HPDE6-E6E7 (cell line): ENCODE data around the gene SMURF1.
"Not testable (repeated sequence)": the region's sequence is repeated elsewhere in the genome, so short reads cannot be mapped to it uniquely, and the experiment has no call there.

Experiments
- DNase-seq: peaks from one replicate; pipeline ENCODE4 v3.0.0; 2011; ENCODE audit warnings: missing footprints; ENCODE audit errors: extremely low spot score

The SMURF1 gene

GRCh38 chr7:99121496-99122021, 22.3 kb downstream of the SMURF1 start:
- DNase-seq = no peak

- no peak for DNase-seq
Measured at GRCh38 chr7:99120916-99121315, 23.0 kb downstream of the SMURF1 start.

- DNase-seq = no peak
Measured at GRCh38 chr7:99120501-99120900, 23.4 kb downstream of the SMURF1 start.

DNA sequence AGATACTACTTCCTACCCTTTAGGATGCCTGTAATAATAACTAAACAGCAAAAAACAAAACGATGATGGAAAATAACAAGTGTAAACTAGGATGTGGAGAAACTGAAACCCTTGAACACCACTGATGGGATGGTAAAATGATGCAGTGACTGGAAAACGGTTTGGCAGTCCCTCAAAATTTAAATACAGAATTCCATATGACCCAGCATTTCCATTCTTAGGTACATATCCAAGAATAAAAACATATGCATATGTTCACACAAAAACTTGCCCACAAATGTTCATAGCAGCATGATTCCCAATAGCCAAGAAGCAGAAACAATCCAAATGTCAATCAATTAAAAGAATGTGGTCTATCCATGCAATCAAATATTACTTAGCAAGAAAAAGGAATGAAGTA, 25.8 kb downstream of the SMURF1 start:
- no peak for DNase-seq

DNA sequence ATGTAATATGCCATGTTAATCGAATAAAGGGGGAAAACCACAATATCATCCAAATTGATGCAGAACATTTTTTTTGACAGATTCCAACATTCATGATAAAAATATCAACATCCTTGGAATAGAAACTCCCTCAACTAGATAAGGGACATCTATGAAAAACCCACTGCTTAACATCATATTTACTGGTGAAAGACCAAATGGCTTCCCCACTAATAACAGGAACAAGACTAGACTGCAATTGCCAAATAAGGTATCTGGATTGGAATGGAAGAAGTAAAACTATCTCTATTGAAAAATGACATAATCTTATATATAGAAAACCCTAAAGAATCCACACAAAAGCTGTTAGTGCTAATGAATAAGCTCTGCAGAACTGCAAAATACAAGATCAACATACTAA, 27.8 kb downstream of the SMURF1 start:
- no peak for DNase-seq

DNA sequence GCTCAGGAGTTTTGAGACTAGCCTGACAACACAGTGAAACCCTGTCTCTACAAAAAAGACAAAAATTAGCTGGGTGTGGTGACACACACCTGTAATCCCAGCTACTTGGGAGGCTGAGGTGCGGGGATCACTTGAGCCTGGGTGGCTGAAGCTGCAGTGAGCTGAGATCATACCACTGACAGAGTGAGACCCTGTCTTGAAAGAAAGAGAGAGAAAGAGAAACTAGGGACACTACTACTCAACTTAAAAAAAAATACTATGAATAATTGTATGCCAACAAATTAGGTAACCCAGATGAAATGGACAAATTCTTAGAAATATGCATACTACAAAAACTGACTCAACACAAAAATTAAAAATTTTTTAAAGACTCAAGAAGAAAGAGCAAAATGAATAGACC, 28.5 kb downstream of the SMURF1 start:
- no peak for DNase-seq

DNA sequence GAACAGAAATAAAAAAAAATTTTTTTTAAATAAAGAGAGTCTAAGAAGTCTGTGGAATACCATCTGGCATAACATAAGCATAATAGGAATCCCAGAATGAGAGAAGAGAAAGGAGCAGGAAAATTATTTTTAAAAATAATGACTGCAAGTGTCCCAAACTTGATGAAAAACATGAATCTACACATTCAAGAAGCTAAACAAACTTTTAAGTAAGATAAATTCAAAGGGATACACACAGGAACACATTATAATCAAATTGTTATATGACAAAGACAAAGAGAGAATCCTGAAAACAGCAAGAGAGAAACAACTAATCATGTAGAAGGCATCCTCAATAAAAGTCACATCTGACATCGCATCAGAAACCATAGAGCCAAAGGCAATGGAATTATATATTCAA, 30.9 kb downstream of the SMURF1 start:
- DNase-seq = no peak

DNA sequence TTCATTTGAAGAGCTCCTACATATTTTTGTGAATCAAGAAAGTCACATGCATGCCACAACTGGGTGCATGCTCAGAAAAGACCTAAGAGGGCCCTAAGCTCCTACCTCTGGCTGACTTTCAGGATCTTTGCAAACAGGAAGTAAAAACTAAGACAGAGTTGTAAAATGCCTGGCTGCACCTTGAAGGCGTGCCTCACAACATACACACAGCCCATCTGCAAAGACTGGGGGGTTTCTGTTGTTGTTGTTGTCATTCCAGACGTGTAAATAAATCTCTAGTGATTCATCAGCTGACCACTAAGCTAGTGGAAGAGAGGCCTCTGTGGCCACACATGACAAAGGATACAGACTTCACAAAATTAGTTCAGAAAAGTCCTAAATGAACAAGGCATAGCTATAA, 31.8 kb downstream of the SMURF1 start:
- no peak for DNase-seq

DNA sequence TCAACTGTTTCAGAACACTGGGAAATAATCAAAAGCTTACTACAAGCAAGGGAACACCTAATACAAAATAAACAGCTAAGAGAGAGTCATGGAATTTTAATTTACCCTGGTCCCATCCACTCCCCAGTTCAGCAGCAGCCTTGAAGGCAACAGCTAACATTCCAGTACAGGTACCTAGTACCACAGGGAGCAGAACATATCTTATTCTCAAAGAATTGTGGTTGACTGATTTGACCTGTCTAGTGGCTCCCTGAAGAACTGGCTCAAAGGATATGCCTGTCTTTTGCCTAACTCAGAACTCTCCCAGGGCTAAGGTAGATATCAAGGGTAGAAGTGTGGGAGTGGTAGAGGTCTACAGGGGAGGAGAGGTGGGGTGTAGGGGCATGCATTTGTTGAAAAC, 32.3 kb downstream of the SMURF1 start:
- no peak for DNase-seq

GRCh38 chr7:99109108-99110051, 34.5 kb downstream of the SMURF1 start:
- DNase-seq = no peak

GRCh38 chr7:99108613-99109012, 35.3 kb downstream of the SMURF1 start:
- no peak for DNase-seq

GRCh38 chr7:99106821-99107241, 37.1 kb downstream of the SMURF1 start:
- DNase-seq = peak; percentile 49

DNA sequence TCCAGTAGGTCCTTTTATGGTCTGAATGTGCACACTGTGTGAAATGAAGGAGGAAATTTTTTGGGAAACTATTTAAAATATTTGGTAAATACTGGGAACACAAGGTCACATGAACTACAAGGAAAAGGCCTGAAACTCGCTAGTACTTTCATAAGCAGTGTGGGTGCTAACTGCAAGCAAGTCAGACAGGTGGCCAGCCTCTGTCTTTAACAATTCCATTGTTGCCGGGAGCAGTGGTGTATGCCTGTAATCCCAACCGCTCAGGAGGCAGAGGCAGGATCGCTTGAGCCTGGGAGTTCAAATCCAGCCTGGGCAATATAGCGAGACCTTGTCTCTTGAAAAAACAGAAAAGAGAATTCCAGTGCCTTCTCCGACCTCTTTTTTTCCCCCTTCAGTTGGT, 37.5 kb downstream of the SMURF1 start:
- DNase-seq = no peak

- DNase-seq = no peak
Measured at GRCh38 chr7:99105756-99106155, 38.2 kb downstream of the SMURF1 start.

- DNase-seq = no peak
Measured at GRCh38 chr7:99104631-99105030, 39.3 kb downstream of the SMURF1 start.

DNA sequence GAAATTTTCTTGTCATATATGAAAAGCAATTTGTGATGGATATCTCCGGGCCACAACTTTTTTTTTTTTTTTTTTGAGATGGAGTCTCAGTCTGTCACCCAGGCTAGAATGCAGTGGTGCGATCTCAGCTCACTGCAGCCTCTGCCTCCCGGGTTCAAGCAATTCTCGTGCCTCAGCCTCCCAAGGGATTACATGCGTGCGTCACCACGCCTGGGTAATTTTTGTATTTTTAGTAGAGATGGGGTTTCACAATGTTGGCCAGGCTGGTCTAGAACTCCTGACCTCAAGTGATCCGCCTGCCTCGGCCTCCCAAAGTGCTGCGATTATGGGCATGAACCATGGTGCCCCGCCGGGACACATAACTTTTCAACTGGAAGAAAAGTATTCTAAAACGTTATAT, 40.1 kb downstream of the SMURF1 start:
- not testable (repeated sequence) for DNase-seq

DNA sequence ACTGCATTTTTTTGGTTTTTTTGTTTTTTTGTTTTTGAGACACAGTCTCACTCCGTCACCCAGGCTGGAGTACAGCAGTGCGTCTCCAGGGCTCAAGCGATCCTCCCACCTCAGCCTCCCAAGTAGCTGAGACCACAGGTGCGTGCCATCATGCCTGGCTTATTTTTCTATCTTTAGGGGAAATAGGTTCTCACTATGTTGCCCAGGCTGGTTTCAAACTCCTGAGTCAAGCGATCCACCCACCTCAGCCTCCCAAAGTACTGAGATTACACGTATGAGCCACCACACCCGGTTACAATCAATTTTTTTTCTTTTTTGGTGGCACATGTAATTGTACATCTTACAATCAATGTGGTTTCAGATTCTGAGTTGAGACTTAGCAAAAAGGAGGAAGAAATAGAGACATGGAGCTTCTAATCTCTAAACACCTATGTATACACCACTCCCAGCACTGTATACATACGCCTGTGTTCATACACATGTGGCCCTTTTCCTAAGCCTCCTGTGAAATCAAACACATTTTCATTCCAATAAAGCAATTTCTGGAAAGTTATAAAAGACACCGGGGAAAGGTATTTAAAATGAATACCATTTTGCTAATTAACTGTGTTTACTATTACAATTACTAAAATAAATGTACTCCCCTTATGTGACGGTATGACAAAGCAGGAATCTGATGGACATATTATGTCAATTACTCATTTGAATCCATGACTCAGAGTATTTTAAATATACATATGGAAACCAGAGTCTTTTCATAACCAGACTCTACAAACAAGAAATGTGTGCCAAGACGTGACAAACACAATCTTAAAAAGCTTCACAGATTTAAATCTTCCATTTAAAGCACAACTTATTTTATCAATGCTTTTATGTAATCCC, 40.9 kb downstream of the SMURF1 start:
- DNase-seq = peak; percentile 49

- no peak for DNase-seq
Measured at GRCh38 chr7:99102361-99102760, 41.5 kb downstream of the SMURF1 start.

- not testable (repeated sequence) for DNase-seq
Measured at GRCh38 chr7:99101516-99101915, 42.4 kb downstream of the SMURF1 start.

GRCh38 chr7:99099499-99100077, 44.3 kb downstream of the SMURF1 start:
- no peak for DNase-seq

DNA sequence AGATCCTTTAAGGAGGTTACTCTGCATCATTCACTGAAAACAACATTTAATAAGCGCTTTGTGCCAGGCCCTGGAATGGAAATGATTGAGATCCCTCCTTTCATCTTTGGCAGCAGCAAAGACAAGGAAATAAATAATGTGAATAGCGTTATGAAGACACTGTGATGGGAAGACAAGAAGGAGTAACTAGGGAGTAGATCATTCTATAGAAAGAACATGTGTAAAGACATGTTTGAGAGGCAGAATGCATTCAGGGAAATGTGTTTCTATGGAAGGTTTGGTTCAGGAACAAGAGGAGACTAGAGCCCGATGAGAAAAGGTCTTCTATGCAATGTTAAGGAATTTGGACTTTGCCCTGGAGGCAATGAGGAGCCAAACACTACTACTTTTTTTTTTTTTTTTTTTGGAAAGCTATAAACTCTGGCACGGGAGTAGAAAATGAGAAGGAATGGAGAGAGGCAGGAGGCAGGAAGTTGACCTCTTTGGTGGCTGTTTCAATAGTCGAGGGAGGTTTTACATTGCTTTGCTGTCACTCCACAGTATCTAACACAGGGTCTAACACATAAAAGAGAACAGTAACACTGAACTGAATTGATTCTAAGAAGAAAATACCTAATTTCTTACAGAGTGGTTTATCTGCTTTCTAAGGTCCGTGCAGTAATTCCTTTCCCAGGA, 44.9 kb downstream of the SMURF1 start:
- DNase-seq = no peak
